A673 (cell line): ENCODE data around the gene TOMM7. TPM values are rescaled to one million over a fixed set of nuclear protein-coding genes. Genes with fewer than 3 reads are reported as not detected.
A peak's percentile ranks its signal among the peaks of the same experiment; 100 is the strongest.

Source experiments
- BruUV-seq: library from RNA; stranded (reverse); fragments of 400-500 nt; replicated peaks from 2 replicates; lab custom pipeline; 2021; lab: Mats Ljungman, UMichigan
- CTCF ChIA-PET: fragments of 300-600 bp; sonication (Branson Sonifier 250); formaldehyde crosslinking; loops from one replicate; lab custom pipeline; 2022; ENCODE audit warnings: antibody characterized with exemption; lab: Charles Lee
- POLR2A ChIA-PET: fragments of 300-600 bp; sonication (Branson Sonifier 250); formaldehyde crosslinking; loops from one replicate; lab custom pipeline; 2022; ENCODE audit warnings: antibody characterized with exemption; ENCODE audit not compliant: low non-redundant PET; lab: Charles Lee
- DNase-seq: peaks from one replicate; pipeline ENCODE4 v3.0.0-alpha.2; 2015; ENCODE audit warnings: low spot score
- H3K27ac ChIP-seq: fragments of 200-600 bp; sonication (generic); 2 replicates; pipeline ENCODE4 v1.5.1; 2016; ENCODE audit warnings: mixed run types, low read depth, mild to moderate bottlenecking, mixed read lengths, antibody characterized with exemption, low read length; ENCODE audit not compliant: poor library complexity, severe bottlenecking
- H3K27me3 ChIP-seq: fragments of 200-600 bp; sonication (generic); replicated peaks from 2 replicates; pipeline ENCODE4 v1.6.1; 2017; ENCODE audit warnings: mixed run types, low read depth, mild to moderate bottlenecking, mixed read lengths, antibody characterized with exemption, low read length; ENCODE audit not compliant: insufficient read depth, poor library complexity
- H3K36me3 ChIP-seq: fragments of 200-600 bp; sonication (generic); 2 replicates; pipeline ENCODE4 v1.6.1; 2016; ENCODE audit warnings: mixed run types, mild to moderate bottlenecking, mixed read lengths, antibody characterized with exemption, low read length; ENCODE audit not compliant: insufficient read depth, poor library complexity, severe bottlenecking
- H3K4me1 ChIP-seq: fragments of 200-600 bp; sonication (generic); 2 replicates; pipeline ENCODE4 v1.6.1; 2017; ENCODE audit warnings: mixed run types, mild to moderate bottlenecking, mixed read lengths, antibody characterized with exemption, low read length; ENCODE audit not compliant: insufficient read depth, poor library complexity, severe bottlenecking
- H3K4me3 ChIP-seq: fragments of 200-600 bp; sonication (generic); 2 replicates; pipeline ENCODE4 v1.5.1; 2016; ENCODE audit warnings: low read depth, mixed run types, mild to moderate bottlenecking, mixed read lengths, low read length; ENCODE audit not compliant: poor library complexity, severe bottlenecking
- H3K9me3 ChIP-seq: fragments of 200-600 bp; sonication (generic); 2 replicates; pipeline ENCODE4 v1.6.1; 2016; ENCODE audit warnings: mixed run types, low read depth, mild to moderate bottlenecking, mixed read lengths, antibody characterized with exemption, low read length; ENCODE audit not compliant: poor library complexity, severe bottlenecking
- EZH2 ChIP-seq: fragments of 200-600 bp; sonication (generic); IDR thresholded peaks from 2 replicates; pipeline ENCODE4 v1.6.1; 2017; ENCODE audit warnings: borderline replicate concordance, low read depth, mild to moderate bottlenecking, mixed read lengths, antibody characterized with exemption, low read length; ENCODE audit not compliant: poor library complexity, severe bottlenecking
- intact Hi-C: fragments of 100-400 bp; cut with micrococcal nuclease; formaldehyde crosslinking; loops from one replicate; pipeline ENCODE4 v1.10.0; 2022; ENCODE audit not compliant: unreplicated experiment
- total RNA-seq: library from RNA; stranded (reverse); gene quantifications from 2 replicates; pipeline ENCODE4 v1.2.3, GENCODE V29; 2021
- TF ChIP-seq, protein P1 (sequence below): fragments of 300-800, 200-600 bp; sonication (generic); conservative IDR thresholded peaks from 2 replicates; pipeline ENCODE4 v1.5.1; 2017; ENCODE audit warnings: low read depth, mild to moderate bottlenecking, antibody characterized with exemption, low read length, moderate library complexity, mixed read lengths

TOMM7 gene
- total RNA-seq, 1 experiment from 2014 or later, result 149 TPM

DNA sequence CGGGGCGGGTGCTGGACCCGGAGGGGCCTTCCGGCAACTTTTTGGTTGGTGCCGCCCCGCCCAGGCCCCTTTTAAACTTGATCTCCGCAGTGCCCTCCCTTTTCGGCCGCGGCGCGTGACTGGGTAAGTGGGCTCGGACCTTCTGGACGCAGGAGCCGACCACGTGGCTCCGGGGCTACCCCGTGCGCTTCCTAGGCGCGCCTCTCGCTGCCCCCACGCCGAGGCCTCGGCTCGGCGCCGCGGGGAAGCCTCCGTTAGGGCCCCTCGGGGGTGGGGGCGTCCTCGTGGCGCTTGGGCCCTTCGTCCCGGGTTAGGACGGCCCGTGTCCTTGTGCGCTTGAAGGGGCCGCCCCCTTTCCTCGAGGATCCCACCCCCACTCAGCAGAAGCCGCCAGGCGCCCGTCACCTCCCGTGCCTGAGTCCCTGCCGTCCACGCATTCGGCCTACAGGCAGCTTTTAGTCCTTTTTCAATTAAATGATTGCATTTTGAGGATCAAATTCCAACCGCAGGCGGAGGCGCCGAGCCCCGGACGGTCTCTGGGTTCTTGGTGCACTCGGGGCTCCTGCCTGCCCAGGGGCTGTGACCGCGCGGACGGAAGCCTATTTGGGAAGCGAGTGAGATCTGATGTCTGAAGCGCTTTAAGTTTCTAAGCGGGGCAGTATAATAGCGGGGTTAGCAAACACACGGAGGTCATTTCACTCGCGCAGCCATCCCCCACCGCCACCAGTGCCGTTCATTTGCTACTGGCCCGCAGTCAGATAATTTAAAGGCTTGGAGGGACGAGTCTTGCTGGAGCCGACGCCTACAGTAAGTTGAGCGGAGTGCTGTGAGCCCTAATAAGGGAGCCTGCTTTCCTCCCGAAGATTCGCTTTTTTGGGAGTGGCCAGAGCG lies 31.8 kb upstream of the TOMM7 start:
- POLR2A ChIA-PET, result no interaction called here
- intact Hi-C loops, result loop anchor here (2.0 kb wide), 1 partner anchor 200 kb away; no protein-coding TSS in a partner anchor

DNA sequence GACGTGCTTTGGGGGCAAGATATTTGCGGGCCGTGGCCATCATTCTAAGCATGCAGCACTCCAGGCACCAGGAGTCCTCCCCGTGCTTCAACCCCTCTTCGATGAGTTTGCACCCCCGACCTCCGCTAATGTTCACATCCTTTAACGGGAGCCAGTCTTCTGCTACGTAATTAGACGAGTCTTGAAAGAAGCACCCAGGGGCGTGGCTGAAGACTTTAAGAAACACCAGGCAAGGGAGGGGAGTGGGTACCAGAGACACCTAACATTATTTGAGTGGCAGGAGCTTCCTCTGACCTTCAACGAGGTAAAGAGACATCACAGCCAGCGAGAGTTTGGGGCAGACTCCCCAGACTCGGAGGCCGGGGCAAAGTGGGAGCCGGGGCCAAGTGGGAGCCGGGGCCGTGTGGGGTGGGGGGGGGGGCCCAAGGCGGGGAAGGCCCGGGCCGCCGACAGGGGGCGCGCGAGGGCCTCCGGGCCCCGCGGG lies 31.1 kb upstream of the TOMM7 start:
- BruUV-seq, result no TSS peak
- intact Hi-C loops, result loop anchor here (2.0 kb wide), 1 partner anchor 201 kb away; no protein-coding TSS in a partner anchor
- peak; percentile 71 for DNase-seq
- Histone ChIP-seq H3K4me1 (peaks cover 25% of the 10 kb centered on the region), H3K27me3 (no peaks in the 10 kb centered on the region), H3K9me3 (no peaks in the 10 kb centered on the region), H3K36me3 (peaks cover 14% of the 10 kb centered on the region), H3K27ac (peak overlapping the region; percentile 91), H3K4me3 (peak overlapping the region; percentile 75)
- ChIA-PET POLR2A (no interaction called here), CTCF (interaction anchor here (0.7 kb wide), 2 partner anchors 87 to 131 kb away, joined by 3 read pairs; no protein-coding TSS in a partner anchor)
- TF ChIP-seq, protein P1, sequence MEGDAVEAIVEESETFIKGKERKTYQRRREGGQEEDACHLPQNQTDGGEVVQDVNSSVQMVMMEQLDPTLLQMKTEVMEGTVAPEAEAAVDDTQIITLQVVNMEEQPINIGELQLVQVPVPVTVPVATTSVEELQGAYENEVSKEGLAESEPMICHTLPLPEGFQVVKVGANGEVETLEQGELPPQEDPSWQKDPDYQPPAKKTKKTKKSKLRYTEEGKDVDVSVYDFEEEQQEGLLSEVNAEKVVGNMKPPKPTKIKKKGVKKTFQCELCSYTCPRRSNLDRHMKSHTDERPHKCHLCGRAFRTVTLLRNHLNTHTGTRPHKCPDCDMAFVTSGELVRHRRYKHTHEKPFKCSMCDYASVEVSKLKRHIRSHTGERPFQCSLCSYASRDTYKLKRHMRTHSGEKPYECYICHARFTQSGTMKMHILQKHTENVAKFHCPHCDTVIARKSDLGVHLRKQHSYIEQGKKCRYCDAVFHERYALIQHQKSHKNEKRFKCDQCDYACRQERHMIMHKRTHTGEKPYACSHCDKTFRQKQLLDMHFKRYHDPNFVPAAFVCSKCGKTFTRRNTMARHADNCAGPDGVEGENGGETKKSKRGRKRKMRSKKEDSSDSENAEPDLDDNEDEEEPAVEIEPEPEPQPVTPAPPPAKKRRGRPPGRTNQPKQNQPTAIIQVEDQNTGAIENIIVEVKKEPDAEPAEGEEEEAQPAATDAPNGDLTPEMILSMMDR, result peak; percentile 44
- TF ChIP-seq EZH2, result no peak

More for the DNA sequence above, 31.8 kb upstream of the TOMM7 start:
- H3K4me1 ChIP-seq, result peaks cover 25% of the 10 kb centered on the region
- TF ChIP-seq, protein P1, result no peak; the same call in 1 of the 2 replicates
- TF ChIP-seq EZH2, result no peak
- no peaks in the 10 kb centered on the region for H3K9me3 ChIP-seq
- CTCF ChIA-PET, result interaction anchor here (0.6 to 0.7 kb wide), 2 partner anchors 86 to 232 kb away, joined by 3 to 4 read pairs; no protein-coding TSS in a partner anchor
- H3K4me3 ChIP-seq, result peak overlapping the region; percentile 75
- no peaks in the 10 kb centered on the region for H3K27me3 ChIP-seq
- peak; percentile 88 for DNase-seq
- peak overlapping the region; percentile 91 for H3K27ac ChIP-seq
- peaks cover 14% of the 10 kb centered on the region for H3K36me3 ChIP-seq
- no TSS peak for BruUV-seq

DNA sequence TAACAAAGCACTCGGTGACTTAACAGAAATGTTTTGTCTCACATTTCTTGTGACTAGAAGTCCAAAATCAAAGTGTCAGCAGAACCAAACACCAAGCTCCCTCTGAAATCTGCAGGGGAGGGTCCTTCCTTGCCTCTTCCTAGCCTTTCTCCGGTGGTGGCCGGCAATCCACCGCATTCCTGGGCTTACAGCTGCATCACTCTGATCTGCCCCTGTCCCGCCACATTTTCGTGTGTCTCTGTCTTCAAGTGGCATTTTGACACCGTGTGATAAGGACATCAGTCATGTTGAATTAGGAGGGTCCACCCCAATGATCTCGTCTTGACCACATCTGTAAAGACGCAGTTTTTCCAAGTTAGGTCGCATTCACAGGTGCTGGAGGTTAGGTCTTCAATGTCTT lies 30.5 kb upstream of the TOMM7 start:
- no peak for DNase-seq
- Histone ChIP-seq H3K36me3 (peaks cover 10% of the 10 kb centered on the region), H3K4me3 (no peak overlapping the region), H3K4me1 (peaks cover 25% of the 10 kb centered on the region), H3K9me3 (no peaks in the 10 kb centered on the region), H3K27me3 (no peaks in the 10 kb centered on the region), H3K27ac (no peak overlapping the region)
- no peak for TF ChIP-seq EZH2
- TF ChIP-seq, protein P1, result no peak
- intact Hi-C loops, result no loop called here
- ChIA-PET POLR2A (no interaction called here), CTCF (interaction anchor here (0.7 kb wide), 1 partner anchor 131 kb away, joined by 3 read pairs; no protein-coding TSS in a partner anchor)
- BruUV-seq, result no TSS peak
